Erythroblast (primary cell): ENCODE measurements around the gene PSME3IP1.

ENCODE experiments used
- GATA1 ChIP-seq: IDR thresholded peaks from 2 replicates; pipeline ENCODE4 v1.6.1; 2011; ENCODE audit warnings: low read depth, mild to moderate bottlenecking, control low read depth, low read length, moderate library complexity
- POLR2A ChIP-seq: IDR thresholded peaks from 2 replicates; pipeline ENCODE4 v1.6.1; 2011; ENCODE audit warnings: mild to moderate bottlenecking, low read length

DNA sequence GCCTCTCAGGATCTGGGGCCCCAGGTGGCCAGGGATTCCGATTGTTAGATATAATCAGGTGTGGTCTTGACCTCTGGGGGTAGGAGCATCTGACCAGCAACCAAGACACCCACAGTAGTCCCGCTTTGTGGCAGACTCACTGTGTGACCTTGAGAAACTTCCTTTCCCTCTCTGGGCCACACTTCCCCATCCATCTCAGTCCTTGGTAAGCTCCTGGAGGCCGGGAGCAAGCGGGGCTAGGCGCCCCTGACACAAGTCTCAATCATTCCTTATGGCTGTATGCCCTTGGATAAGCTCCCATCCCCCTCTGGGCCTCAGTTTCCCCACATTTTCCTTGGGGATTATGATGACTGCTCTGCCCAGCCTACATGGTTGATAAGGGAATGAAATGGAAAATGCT lies 72.2 kb downstream of the PSME3IP1 start:
- TF ChIP-seq POLR2A (no peak), GATA1 (no peak)
